Adrenal gland (tissue), 12 donors: Measurements from ENCODE around the gene RLN2. TPM values are rescaled to one million over a fixed set of nuclear protein-coding genes. Genes with fewer than 3 reads are reported as not detected.

ENCODE experiments used
- DNase-seq, 7 donors: peaks; one replicate each; pipeline ENCODE4 v3.0.0-alpha.2; 2019 to 2020
- H3K27ac ChIP-seq, 5 donors: fragments of 200-600 bp; sonication (generic) in 4 of 5; 1 replicate in 3 of 5; 2 replicates in 2 of 5; pipeline versions ENCODE4 v1.5.1 to v1.8.0; 2016 to 2020; ENCODE audit warnings: mild to moderate bottlenecking in 1 of 5
- H3K27me3 ChIP-seq: fragments of 200-600 bp; 2 replicates; pipeline ENCODE4 v1.8.0; 2021
- H3K36me3 ChIP-seq, 2 donors: fragments of 200-600 bp; replicated peaks in 1 of 2; 1 replicate in 1 of 2; 2 replicates in 1 of 2; pipeline versions ENCODE4 v1.5.1 to v1.8.0; 2018 to 2022
- H3K4me1 ChIP-seq, 2 donors: fragments of 200-600 bp; replicated peaks in 1 of 2; 1 replicate in 1 of 2; 2 replicates in 1 of 2; pipeline versions ENCODE4 v1.5.1 to v1.8.0; 2018 to 2021
- H3K4me3 ChIP-seq, 4 donors: fragments of 200-600 bp; sonication (generic) in 3 of 4; one replicate each; pipeline ENCODE4 v1.5.1; 2016 to 2018
- H3K9me3 ChIP-seq, 3 donors: fragments of 200-600 bp; sonication (generic) in 1 of 3; replicated peaks in 1 of 3; 1 replicate in 2 of 3; 2 replicates in 1 of 3; pipeline versions ENCODE4 v1.5.1 to v1.8.0; 2016 to 2021
- POLR2A ChIP-seq, 2 donors: fragments of 450-650 bp; IDR thresholded peaks; one replicate each; pipeline ENCODE4 v1.6.1; 2017; ENCODE audit warnings: antibody characterized with exemption in 2 of 2, mild to moderate bottlenecking in 2 of 2, moderate library complexity in 1 of 2
- WGBS, 4 donors: extraction: QIAGEN DNeasy Blood & Tissue Kit in 2 of 4; methylation state at CpG; one replicate each; pipeline versions ENCODE4 v1.1.5 to v1.1.7; 2013 to 2017; 5-methylcytosine and 5-hydroxymethylcytosine counted together
- intact Hi-C, 2 donors: fragments of 100-400 bp; cut with DNase I; formaldehyde crosslinking; loops; one replicate each; pipeline versions ENCODE4 v1.14.1 to v1.15.0; 2022 to 2023
- polyA plus RNA-seq, 3 donors: library from polyadenylated mRNA; stranded (reverse); fragments of 200-250 nt in 2 of 3; fragments of 350-450 nt in 1 of 3; fragmentation: Illumina TruSeq in 1 of 3; extraction: RNeasy Lipid Tissue Mini Kit (QIAGEN cat#74804) in 1 of 3; gene quantifications; one replicate each; pipeline ENCODE4 v1.2.3, GENCODE V29; 2013 to 2014
- small RNA-seq, 2 donors: library from RNA; depleted of rRNA; stranded (forward); fragments of <200 nt; gene quantifications; one replicate each; pipeline ENCODE3, GENCODE V24; 2016
- total RNA-seq, 9 donors: library from RNA; depleted of rRNA in 4 of 9; stranded (reverse); fragments of >200 nt in 4 of 9; fragments of 120-200 nt in 1 of 9; fragmentation: NEBNext Ultra II Directional in 1 of 9; extraction: Animal tissue kit (Norgen Biotek cat#: 25700) in 1 of 9; gene quantifications; one replicate each; pipeline versions ENCODE4 v1.1.0 to v1.2.4, GENCODE V29; 2013 to 2023
- TF ChIP-seq, protein P1 (sequence below), 6 experiments: fragments of 450-650 bp in 4 of 6; fragments of 200-600 bp in 2 of 6; sonication (generic) in 1 of 6; IDR thresholded peaks; 1 replicate in 5 of 6; 2 replicates in 1 of 6; pipeline versions ENCODE4 v1.5.1 to v1.8.0; 2016 to 2021; ENCODE audit warnings: antibody characterized with exemption in 6 of 6, mild to moderate bottlenecking in 2 of 6, moderate library complexity in 1 of 6
- donor health status: healthy with polysubstance abuse.
- donor health status: Bipolar disorder and iron deficiency.
- donor health status: DM: yes; HTN: yes; CAD: no.
- donor health status: DM: no; HTN: no; CAD: no.
- donor health status: DM: no; HTN: no; CAD: no.
- donor health status: DM: yes; HTN: yes; CAD: no.

RLN2 gene
- total and polyA plus RNA-seq, 12 donors: 0.32 TPM; not detected in 11

DNA sequence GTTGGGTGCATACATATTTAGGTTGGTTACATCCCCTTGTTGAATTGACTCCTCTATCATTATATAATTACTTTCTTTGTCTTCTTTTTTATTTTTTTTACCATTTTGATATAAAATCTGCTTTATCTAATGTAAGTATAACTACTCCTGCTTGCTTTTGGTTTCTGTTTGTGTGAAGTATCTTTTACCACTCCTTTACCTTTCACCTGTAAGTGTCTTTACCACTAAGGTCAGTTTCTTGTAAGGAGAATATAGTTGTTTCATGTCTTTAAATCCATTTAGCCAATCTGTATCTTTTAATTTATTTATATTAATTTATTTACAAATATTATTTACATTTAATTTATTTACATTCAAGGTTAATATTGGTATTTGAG is 40.3 kb downstream of the RLN2 start:
- Histone ChIP-seq H3K27ac (no peak overlapping the region), H3K27me3 (no peaks in the 10 kb centered on the region), H3K36me3 (no peaks in the 10 kb centered on the region), H3K9me3 (no peaks in the 10 kb centered on the region), H3K4me1 (no peaks in the 10 kb centered on the region), H3K4me3 (no peak overlapping the region)
- intact Hi-C loops: no loop called here
- DNase-seq: no peak
- no peak for TF ChIP-seq POLR2A (IDR thresholded peaks at IDR 0.05)

DNA sequence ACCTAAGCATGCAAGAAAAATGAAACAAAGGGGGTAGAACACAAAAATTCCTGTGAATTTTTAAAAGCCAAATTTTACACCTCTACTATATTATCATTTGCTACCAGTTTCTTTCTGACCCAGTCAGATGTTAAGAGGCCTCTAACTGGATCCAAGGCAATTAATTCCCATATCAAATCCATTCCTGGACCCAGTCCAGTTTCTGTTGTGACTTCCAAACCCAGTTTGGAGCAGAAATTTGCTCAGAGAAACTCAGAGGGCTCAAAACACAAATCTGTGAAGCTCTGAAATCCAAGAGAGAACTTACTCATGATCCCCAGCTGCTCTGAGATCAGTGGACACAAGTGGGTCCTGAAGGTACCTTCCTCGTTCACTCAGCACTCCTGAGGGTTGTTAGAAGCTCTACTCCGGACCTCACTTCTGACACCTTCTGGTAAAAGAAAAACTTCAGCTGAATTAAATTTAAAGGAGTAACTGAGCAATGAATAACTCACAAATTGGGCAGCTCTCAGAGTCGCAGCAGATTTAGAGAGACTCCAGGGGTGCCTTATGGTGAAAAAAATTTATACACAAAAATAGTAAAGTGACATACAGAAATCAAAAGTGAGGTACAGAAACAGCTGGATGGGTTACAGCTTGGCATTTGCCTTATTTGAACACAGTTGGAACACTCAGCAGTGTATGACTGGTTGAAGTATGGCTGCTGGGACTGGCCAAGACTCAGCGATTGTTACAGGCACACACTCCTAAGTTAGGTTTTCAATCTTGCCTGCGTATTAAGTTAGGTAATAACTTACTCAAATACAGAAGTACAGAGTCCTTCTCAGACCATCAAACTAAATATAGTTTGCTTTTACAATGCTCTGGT is 40.9 kb downstream of the RLN2 start:
- Histone ChIP-seq H3K27ac (no peak overlapping the region), H3K27me3 (no peaks in the 10 kb centered on the region), H3K4me1 (no peaks in the 10 kb centered on the region), H3K36me3 (no peaks in the 10 kb centered on the region), H3K4me3 (no peak overlapping the region), H3K9me3 (no peaks in the 10 kb centered on the region)
- WGBS, 4 donors: 35 to 52% (median 48%) methylated on average over 5 of the region's 5 CpGs
- intact Hi-C loops: no loop called here
- no peak for DNase-seq
- TF ChIP-seq, protein P1, sequence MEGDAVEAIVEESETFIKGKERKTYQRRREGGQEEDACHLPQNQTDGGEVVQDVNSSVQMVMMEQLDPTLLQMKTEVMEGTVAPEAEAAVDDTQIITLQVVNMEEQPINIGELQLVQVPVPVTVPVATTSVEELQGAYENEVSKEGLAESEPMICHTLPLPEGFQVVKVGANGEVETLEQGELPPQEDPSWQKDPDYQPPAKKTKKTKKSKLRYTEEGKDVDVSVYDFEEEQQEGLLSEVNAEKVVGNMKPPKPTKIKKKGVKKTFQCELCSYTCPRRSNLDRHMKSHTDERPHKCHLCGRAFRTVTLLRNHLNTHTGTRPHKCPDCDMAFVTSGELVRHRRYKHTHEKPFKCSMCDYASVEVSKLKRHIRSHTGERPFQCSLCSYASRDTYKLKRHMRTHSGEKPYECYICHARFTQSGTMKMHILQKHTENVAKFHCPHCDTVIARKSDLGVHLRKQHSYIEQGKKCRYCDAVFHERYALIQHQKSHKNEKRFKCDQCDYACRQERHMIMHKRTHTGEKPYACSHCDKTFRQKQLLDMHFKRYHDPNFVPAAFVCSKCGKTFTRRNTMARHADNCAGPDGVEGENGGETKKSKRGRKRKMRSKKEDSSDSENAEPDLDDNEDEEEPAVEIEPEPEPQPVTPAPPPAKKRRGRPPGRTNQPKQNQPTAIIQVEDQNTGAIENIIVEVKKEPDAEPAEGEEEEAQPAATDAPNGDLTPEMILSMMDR (IDR thresholded peaks at IDR 0.05): no peak
- TF ChIP-seq POLR2A (IDR thresholded peaks at IDR 0.05): no peak

Small RNA genes lying within 50 kb of the gene (small RNA-seq; reads per million reads assigned to genes)
- 0 reads per million in 2 donors for gene HMGN2P31

Other genes with a start within 250 kb of the RLN2 start
- under 1 TPM in 1 of 9 donors, not detected in 8; 0.46 TPM for gene INSL6, start 119.1 kb downstream of the RLN2 start, total RNA-seq
- gene INSL6, start 119.1 kb downstream of the RLN2 start, polyA plus RNA-seq: not detected
- gene INSL4, start 73.3 kb downstream of the RLN2 start, total RNA-seq: not detected
- not detected for gene INSL4, start 73.3 kb downstream of the RLN2 start, polyA plus RNA-seq
- not detected for gene RLN1, start 35.2 kb upstream of the RLN2 start, total RNA-seq
- not detected for gene RLN1, start 35.2 kb upstream of the RLN2 start, polyA plus RNA-seq
- gene PLGRKT, start 133.2 kb upstream of the RLN2 start, total RNA-seq: 10 to 100 TPM; 15.8 to 32.0 (median 22.0) TPM
- 10 to 100 TPM in 1 of 3 donors, 1 to 10 TPM in 2; 7.2 to 25.2 (median 7.2) TPM for gene PLGRKT, start 133.2 kb upstream of the RLN2 start, polyA plus RNA-seq
- 1 to 10 TPM in 8 of 9 donors, under 1 TPM in 1; 0.66 to 5.8 (median 2.1) TPM for gene CD274, start 145.8 kb upstream of the RLN2 start, total RNA-seq
- 1 to 10 TPM in 2 of 3 donors, under 1 TPM in 1; 0.98 to 2.1 (median 1.1) TPM for gene CD274, start 145.8 kb upstream of the RLN2 start, polyA plus RNA-seq
- 1 to 10 TPM in 7 of 9 donors, under 1 TPM in 2; 0.17 to 5.5 (median 1.6) TPM for gene PDCD1LG2, start 205.8 kb upstream of the RLN2 start, total RNA-seq
- gene PDCD1LG2, start 205.8 kb upstream of the RLN2 start, polyA plus RNA-seq: under 1 TPM; 0.40 to 0.97 (median 0.72) TPM